Measurements from ENCODE around the gene CHCHD1. TPM values are rescaled to one million over a fixed set of nuclear protein-coding genes. Genes with fewer than 3 reads are reported as not detected.

CHCHD1 gene
- total RNA-seq, 4 donors from 2014 or later: 2.6 to 37.4 (median 17.0) TPM

DNA sequence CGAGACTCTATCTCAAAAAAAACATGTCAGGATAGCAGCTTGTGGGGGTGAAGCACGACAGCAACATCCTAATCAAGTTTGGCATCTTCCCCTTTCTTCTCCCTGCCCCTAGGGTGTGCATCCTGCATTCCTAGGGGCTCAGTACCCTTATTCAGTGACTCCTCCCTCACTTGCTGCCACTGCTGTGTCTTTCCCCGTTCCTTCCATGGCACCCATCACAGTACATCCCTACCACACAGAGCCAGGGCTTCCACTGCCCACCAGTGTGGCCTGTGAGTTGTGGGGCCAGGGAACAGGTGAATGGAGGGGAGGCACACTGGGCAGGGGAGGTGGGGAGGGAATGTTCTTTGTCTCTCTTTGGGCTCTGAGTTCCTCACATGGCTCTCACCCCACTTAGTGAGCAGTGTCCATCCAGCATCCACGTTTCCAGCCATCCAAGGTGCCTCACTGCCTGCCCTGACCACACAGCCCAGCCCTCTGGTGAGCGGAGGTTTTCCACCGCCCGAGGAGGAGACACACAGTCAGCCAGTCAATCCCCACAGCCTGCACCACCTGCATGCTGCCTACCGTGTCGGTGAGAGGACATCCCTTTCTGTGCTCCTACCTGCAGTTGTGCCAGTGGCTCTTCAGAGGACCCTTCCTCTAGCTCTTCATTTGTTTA lies 18.2 kb downstream of the CHCHD1 start:
- no peak overlapping the region for H3K4me3 ChIP-seq
- intact Hi-C loops (cut with DNase I; ENCODE audit: low total_unique reads) (no loop called here), in situ Hi-C loops (cut with MboI; ENCODE audit: low pct_ligation_motif_present in 1 of 4, low pct_unique_long_range_greater_than_20kb in 1 of 4, low sequenced_read_pairs in 3 of 4) (no loop called here)
- H3K4me1 ChIP-seq: no peaks in the 10 kb centered on the region
- peaks cover 0 to 57% (median 22%) of the 10 kb centered on the region in 4 donors for H3K36me3 ChIP-seq
- WGBS, 2 donors (ENCODE audit: low coverage in 1 of 2): 60 to 82% methylated on average over 1 to 9 of the region's 9 CpGs
- no peaks in the 10 kb centered on the region for H3K9me3 ChIP-seq
- no peak for DNase-seq
- no peak overlapping the region for H3K27ac ChIP-seq
- TF ChIP-seq, protein P1, sequence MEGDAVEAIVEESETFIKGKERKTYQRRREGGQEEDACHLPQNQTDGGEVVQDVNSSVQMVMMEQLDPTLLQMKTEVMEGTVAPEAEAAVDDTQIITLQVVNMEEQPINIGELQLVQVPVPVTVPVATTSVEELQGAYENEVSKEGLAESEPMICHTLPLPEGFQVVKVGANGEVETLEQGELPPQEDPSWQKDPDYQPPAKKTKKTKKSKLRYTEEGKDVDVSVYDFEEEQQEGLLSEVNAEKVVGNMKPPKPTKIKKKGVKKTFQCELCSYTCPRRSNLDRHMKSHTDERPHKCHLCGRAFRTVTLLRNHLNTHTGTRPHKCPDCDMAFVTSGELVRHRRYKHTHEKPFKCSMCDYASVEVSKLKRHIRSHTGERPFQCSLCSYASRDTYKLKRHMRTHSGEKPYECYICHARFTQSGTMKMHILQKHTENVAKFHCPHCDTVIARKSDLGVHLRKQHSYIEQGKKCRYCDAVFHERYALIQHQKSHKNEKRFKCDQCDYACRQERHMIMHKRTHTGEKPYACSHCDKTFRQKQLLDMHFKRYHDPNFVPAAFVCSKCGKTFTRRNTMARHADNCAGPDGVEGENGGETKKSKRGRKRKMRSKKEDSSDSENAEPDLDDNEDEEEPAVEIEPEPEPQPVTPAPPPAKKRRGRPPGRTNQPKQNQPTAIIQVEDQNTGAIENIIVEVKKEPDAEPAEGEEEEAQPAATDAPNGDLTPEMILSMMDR (IDR thresholded peaks at IDR 0.05): no peak
- TF ChIP-seq POLR2AphosphoS5 (IDR thresholded peaks at IDR 0.05): peak in 1 of 3 donors; percentile 3
- no peaks in the 10 kb centered on the region for H3K27me3 ChIP-seq

DNA sequence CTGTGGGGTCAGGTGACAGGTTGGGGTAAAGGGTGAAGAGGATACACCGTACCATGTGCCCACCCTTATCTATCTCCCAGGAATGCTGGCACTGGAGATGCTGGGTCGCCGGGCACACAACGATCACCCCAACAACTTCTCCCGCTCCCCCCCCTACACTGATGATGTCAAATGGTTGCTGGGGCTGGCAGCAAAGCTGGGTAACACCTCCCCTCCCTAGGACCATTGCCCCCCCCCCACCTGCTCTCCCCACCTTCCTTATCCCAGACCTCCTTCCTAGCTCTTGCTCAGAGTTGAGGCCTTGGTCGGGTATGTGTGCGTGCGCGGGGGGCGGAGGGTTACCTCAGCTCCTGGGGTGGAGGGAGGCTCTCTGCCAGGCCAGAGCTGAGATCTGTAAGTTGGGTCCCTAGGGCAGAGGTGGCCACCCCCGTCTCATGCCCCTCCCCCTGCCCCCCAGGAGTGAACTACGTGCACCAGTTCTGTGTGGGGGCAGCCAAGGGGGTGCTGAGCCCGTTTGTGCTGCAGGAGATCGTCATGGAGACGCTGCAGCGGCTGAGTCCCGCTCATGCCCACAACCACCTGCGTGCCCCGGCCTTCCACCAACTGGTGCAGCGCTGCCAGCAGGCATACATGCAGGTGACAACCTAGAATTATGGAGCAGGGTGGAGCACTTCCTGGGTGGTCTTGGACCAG lies 18.9 kb downstream of the CHCHD1 start:
- in situ Hi-C loops (cut with MboI; ENCODE audit: low pct_ligation_motif_present in 1 of 4, low pct_unique_long_range_greater_than_20kb in 1 of 4, low sequenced_read_pairs in 3 of 4): no loop called here
- Histone ChIP-seq H3K4me1 (no peaks in the 10 kb centered on the region), H3K4me3 (no peak overlapping the region), H3K27ac (no peak overlapping the region), H3K27me3 (no peaks in the 10 kb centered on the region), H3K9me3 (no peaks in the 10 kb centered on the region), H3K36me3 (peaks cover 0 to 55% (median 21%) of the 10 kb centered on the region in 4 donors)
- intact Hi-C loops (cut with DNase I; ENCODE audit: low total_unique reads): no loop called here
- TF ChIP-seq, protein P1 (IDR thresholded peaks at IDR 0.05): no peak
- TF ChIP-seq POLR2A (IDR thresholded peaks at IDR 0.05): no peak
- TF ChIP-seq POLR2AphosphoS5 (IDR thresholded peaks at IDR 0.05): no peak
- TF ChIP-seq EP300 (IDR thresholded peaks at IDR 0.05; ENCODE audit: low read depth): no peak
- DNase-seq: no peak
- 93 to 95% methylated on average over 4 to 19 of the region's 20 CpGs for WGBS, 2 donors (ENCODE audit: low coverage in 1 of 2)

DNA sequence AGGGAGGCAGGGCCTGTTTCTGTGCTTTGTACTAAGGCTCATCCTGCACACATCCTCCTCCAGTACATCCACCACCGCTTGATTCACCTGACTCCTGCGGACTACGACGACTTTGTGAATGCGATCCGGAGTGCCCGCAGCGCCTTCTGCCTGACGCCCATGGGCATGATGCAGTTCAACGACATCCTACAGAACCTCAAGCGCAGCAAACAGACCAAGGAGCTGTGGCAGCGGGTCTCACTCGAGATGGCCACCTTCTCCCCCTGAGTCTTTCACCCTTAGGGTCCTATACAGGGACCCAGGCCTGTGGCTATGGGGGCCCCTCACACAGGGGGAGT lies 19.4 kb downstream of the CHCHD1 start:
- Histone ChIP-seq H3K27me3 (no peaks in the 10 kb centered on the region), H3K27ac (no peak overlapping the region), H3K4me1 (no peaks in the 10 kb centered on the region), H3K9me3 (no peaks in the 10 kb centered on the region), H3K4me3 (no peak overlapping the region), H3K36me3 (peaks cover 0 to 56% (median 23%) of the 10 kb centered on the region in 4 donors)
- no peak for DNase-seq
- peak in 1 of 3 donors; percentile 15 for TF ChIP-seq POLR2AphosphoS5 (IDR thresholded peaks at IDR 0.05)
- TF ChIP-seq, protein P1 (IDR thresholded peaks at IDR 0.05): no peak
- intact Hi-C loops (cut with DNase I; ENCODE audit: low total_unique reads) (no loop called here), in situ Hi-C loops (cut with MboI; ENCODE audit: low pct_ligation_motif_present in 1 of 4, low pct_unique_long_range_greater_than_20kb in 1 of 4, low sequenced_read_pairs in 3 of 4) (no loop called here)
- 94% methylated on average over 13 of the region's 13 CpGs; no CpG with 5 or more reads in 1 of the 2 donors for WGBS, 2 donors (ENCODE audit: low coverage in 1 of 2)

DNA sequence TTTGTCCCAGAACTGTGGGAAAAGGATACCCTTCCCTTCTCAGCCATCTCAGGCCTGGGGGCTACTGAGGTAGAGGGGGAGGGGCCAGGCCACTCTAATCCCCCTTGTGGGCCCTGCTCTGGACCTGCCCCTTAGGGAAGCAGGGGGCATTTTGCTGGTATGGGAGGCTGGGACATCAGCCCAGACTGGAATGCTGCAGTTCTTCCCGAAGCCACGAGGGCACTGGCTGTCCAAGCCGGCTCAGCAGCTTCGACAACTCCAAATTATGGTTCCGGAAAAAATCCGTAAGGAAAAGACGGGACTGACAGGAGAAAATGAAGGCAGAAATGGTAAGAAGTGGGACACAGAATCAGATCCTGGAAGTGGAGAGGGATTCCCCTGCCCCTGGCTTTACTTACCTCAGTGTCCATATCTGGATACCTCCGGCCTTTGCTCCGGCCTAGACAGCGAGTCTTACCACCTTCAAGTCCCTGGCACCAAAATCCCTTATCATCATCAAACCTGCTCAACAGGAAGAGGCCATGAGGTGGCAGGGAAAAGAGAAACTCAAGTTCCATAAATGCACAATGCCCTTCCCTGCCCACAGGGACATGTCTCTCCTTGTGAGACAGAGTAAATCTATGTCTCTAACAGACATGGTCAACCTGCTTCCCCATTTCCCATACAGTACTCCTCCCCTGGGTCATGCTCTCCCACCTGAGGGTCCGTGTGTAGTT lies 20.6 kb downstream of the CHCHD1 start:
- DNase-seq: no peak
- no peak overlapping the region for H3K27ac ChIP-seq
- 81 to 86% methylated on average over 7 to 11 of the region's 11 CpGs for WGBS, 2 donors (ENCODE audit: low coverage in 1 of 2)
- peaks cover 0 to 61% (median 19%) of the 10 kb centered on the region in 4 donors for H3K36me3 ChIP-seq
- no peaks in the 10 kb centered on the region for H3K27me3 ChIP-seq
- H3K4me1 ChIP-seq: peaks cover 0 to 6% (median 0%) of the 10 kb centered on the region in 4 donors
- no peaks in the 10 kb centered on the region for H3K9me3 ChIP-seq
- in situ Hi-C loops (cut with MboI; ENCODE audit: low pct_ligation_motif_present in 1 of 4, low pct_unique_long_range_greater_than_20kb in 1 of 4, low sequenced_read_pairs in 3 of 4): no loop called here
- TF ChIP-seq, protein P1 (IDR thresholded peaks at IDR 0.05): no peak
- TF ChIP-seq POLR2AphosphoS5 (IDR thresholded peaks at IDR 0.05): peak in 1 of 3 donors; percentile 36
- intact Hi-C loops (cut with DNase I; ENCODE audit: low total_unique reads): no loop called here
- no peak overlapping the region for H3K4me3 ChIP-seq
